Testis (tissue), 2 donors: ENCODE measurements around the gene TACC2.

Experiments
- POLR2A ChIP-seq: fragments of 450-650 bp; IDR thresholded peaks from one replicate; pipeline ENCODE4 v1.6.1; 2017; ENCODE audit warnings: antibody characterized with exemption, mild to moderate bottlenecking, moderate library complexity
- TF ChIP-seq, protein P1 (sequence below), 3 experiments: fragments of 450-650 bp in 2 of 3; fragments of 200-600 bp in 1 of 3; sonication (generic) in 1 of 3; IDR thresholded peaks; one replicate each; pipeline ENCODE4 v1.5.1; 2016 to 2019; ENCODE audit warnings: antibody characterized with exemption in 3 of 3, mild to moderate bottlenecking in 2 of 3, moderate library complexity in 1 of 3

DNA sequence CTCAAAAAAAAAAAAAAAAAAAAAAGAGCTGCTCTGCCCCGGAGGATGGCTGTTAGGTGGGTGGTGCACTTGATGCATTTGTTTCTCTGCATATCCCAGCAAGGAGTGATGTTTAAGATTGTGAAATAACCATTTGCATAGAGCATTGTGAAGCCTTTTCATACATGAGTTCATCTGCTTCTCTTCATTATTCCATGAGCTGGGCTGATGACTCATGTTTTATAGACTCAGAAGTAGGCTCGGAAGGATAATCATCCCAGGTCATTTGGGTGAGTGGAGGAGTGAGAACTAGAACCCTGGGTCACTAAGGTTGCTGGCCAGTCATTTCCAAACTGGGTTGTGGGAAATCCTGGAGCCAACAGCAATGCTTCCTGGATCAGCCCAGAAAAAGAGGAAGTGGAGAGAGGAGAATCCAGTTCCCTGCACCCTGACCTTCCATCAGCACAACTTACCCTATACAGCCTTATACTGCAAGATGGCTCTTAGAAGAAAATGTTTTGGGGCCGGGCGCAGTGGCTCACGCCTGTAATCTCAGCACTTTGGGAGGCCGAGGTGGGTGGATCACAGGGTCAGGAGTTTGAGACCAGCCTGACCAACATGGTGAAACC, 45.3 kb downstream of the TACC2 start:
- TF ChIP-seq, protein P1, sequence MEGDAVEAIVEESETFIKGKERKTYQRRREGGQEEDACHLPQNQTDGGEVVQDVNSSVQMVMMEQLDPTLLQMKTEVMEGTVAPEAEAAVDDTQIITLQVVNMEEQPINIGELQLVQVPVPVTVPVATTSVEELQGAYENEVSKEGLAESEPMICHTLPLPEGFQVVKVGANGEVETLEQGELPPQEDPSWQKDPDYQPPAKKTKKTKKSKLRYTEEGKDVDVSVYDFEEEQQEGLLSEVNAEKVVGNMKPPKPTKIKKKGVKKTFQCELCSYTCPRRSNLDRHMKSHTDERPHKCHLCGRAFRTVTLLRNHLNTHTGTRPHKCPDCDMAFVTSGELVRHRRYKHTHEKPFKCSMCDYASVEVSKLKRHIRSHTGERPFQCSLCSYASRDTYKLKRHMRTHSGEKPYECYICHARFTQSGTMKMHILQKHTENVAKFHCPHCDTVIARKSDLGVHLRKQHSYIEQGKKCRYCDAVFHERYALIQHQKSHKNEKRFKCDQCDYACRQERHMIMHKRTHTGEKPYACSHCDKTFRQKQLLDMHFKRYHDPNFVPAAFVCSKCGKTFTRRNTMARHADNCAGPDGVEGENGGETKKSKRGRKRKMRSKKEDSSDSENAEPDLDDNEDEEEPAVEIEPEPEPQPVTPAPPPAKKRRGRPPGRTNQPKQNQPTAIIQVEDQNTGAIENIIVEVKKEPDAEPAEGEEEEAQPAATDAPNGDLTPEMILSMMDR (IDR thresholded peaks at IDR 0.05): no peak
- no peak for TF ChIP-seq POLR2A
